ENCODE results near the gene MED20.
A peak's percentile ranks its signal among the peaks of the same experiment; 100 is the strongest.

MED20 gene

GRCh38 chr6:41938590-41939175 lies 17.7 kb upstream of the MED20 start:
- H3K27ac ChIP-seq, result no peak overlapping the region
- TF ChIP-seq CTCF (conservative IDR thresholded peaks at IDR 0.05) (no peak), ZFX (IDR thresholded peaks at IDR 0.05) (no peak)

- TF ChIP-seq ZFX (IDR thresholded peaks at IDR 0.05) (no peak), CTCF (conservative IDR thresholded peaks at IDR 0.05) (no peak)
- no peak overlapping the region for H3K27ac ChIP-seq
Measured at GRCh38 chr6:41937861-41938574, 17.1 kb upstream of the MED20 start.

- H3K27ac ChIP-seq, result no peak overlapping the region
- TF ChIP-seq CTCF (conservative IDR thresholded peaks at IDR 0.05) (no peak), ZFX (IDR thresholded peaks at IDR 0.05) (no peak)
Measured at GRCh38 chr6:41937472-41937860, 16.5 kb upstream of the MED20 start.

GRCh38 chr6:41936073-41936837 lies 15.3 kb upstream of the MED20 start:
- TF ChIP-seq ZFX (IDR thresholded peaks at IDR 0.05) (no peak), CTCF (conservative IDR thresholded peaks at IDR 0.05) (peak; percentile 90)
- H3K27ac ChIP-seq, result no peak overlapping the region

- TF ChIP-seq ZFX (IDR thresholded peaks at IDR 0.05), result no peak
- TF ChIP-seq CTCF (conservative IDR thresholded peaks at IDR 0.05), result no peak
- H3K27ac ChIP-seq, result no peak overlapping the region
Measured at GRCh38 chr6:41935685-41936072, 14.7 kb upstream of the MED20 start.

GRCh38 chr6:41935193-41935574 lies 14.2 kb upstream of the MED20 start:
- H3K27ac ChIP-seq, result no peak overlapping the region
- TF ChIP-seq ZFX (IDR thresholded peaks at IDR 0.05), result no peak
- TF ChIP-seq CTCF (conservative IDR thresholded peaks at IDR 0.05), result no peak

Measured in C4-2B (cell line).